Loucy (cell line): ENCODE measurements around the gene RPL15.

Experiments used
- H2AFZ ChIP-seq: fragments of 200-600 bp; sonication (generic); 2 replicates; pipeline ENCODE4 v1.6.0; 2016; ENCODE audit warnings: antibody characterized with exemption, mild to moderate bottlenecking, low read length, moderate library complexity
- H3F3A ChIP-seq: fragments of 200-600 bp; 2 replicates; pipeline ENCODE4 v1.6.0; 2016; ENCODE audit warnings: antibody characterized with exemption, low read depth, mild to moderate bottlenecking
- H3K27me3 ChIP-seq: fragments of 200-600 bp; sonication (generic); 2 replicates; pipeline ENCODE4 v1.6.1; 2014; ENCODE audit warnings: low read length, mild to moderate bottlenecking; ENCODE audit not compliant: insufficient read depth, poor library complexity, severe bottlenecking
- H3K36me3 ChIP-seq: fragments of 200-600 bp; sonication (generic); 2 replicates; pipeline ENCODE4 v1.6.1; 2016; ENCODE audit warnings: low read length; ENCODE audit not compliant: insufficient read depth
- H3K4me1 ChIP-seq: fragments of 200-600 bp; sonication (generic); 2 replicates; pipeline ENCODE4 v1.5.1; 2014; ENCODE audit warnings: low read length, mild to moderate bottlenecking; ENCODE audit not compliant: insufficient read depth, poor library complexity, severe bottlenecking
- H3K4me2 ChIP-seq: fragments of 200-600 bp; sonication (generic); 2 replicates; pipeline ENCODE4 v1.6.0; 2014; ENCODE audit warnings: antibody characterized with exemption, low read length, low read depth, mild to moderate bottlenecking; ENCODE audit not compliant: poor library complexity, severe bottlenecking
- H3K4me3 ChIP-seq: fragments of 200-600 bp; sonication (generic); 2 replicates; pipeline ENCODE4 v1.5.1; 2014; ENCODE audit warnings: low read length, mild to moderate bottlenecking, mixed read lengths; ENCODE audit not compliant: poor library complexity, severe bottlenecking
- H3K79me2 ChIP-seq: fragments of 200-600 bp; sonication (generic); 2 replicates; pipeline ENCODE4 v1.6.1; 2014; ENCODE audit warnings: low read length; ENCODE audit not compliant: insufficient read depth
- H3K9ac ChIP-seq: fragments of 200-600 bp; sonication (generic); 2 replicates; pipeline ENCODE4 v1.6.0; 2014; ENCODE audit warnings: mild to moderate bottlenecking, low read depth, low read length, moderate library complexity; ENCODE audit not compliant: poor library complexity, severe bottlenecking
- H3K9me2 ChIP-seq: fragments of 200-600 bp; sonication (generic); replicated peaks from 2 replicates; pipeline ENCODE4 v1.6.1; 2016; ENCODE audit warnings: low read depth, low read length, mixed read lengths
- H3K9me3 ChIP-seq: fragments of 200-600 bp; sonication (generic); 2 replicates; pipeline ENCODE4 v1.6.1; 2014; ENCODE audit warnings: mild to moderate bottlenecking, antibody characterized with exemption, low read length, low read depth; ENCODE audit not compliant: insufficient read depth
- H4K20me1 ChIP-seq: fragments of 200-600 bp; sonication (generic); 2 replicates; pipeline ENCODE4 v1.6.0; 2014; ENCODE audit warnings: antibody characterized with exemption, low read length, mild to moderate bottlenecking; ENCODE audit not compliant: insufficient read depth, poor library complexity, severe bottlenecking
- CTCF ChIP-seq: fragments of 200-600 bp; sonication (generic); conservative IDR thresholded peaks from 2 replicates; pipeline ENCODE4 v1.5.1; 2014; ENCODE audit warnings: mild to moderate bottlenecking, antibody characterized with exemption, low read length
- EZH2phosphoT487 ChIP-seq: fragments of 200-600 bp; IDR thresholded peaks from 2 replicates; pipeline ENCODE4 v1.6.1; 2018; ENCODE audit warnings: antibody characterized with exemption, mild to moderate bottlenecking, moderate library complexity, borderline replicate concordance

The RPL15 gene

DNA sequence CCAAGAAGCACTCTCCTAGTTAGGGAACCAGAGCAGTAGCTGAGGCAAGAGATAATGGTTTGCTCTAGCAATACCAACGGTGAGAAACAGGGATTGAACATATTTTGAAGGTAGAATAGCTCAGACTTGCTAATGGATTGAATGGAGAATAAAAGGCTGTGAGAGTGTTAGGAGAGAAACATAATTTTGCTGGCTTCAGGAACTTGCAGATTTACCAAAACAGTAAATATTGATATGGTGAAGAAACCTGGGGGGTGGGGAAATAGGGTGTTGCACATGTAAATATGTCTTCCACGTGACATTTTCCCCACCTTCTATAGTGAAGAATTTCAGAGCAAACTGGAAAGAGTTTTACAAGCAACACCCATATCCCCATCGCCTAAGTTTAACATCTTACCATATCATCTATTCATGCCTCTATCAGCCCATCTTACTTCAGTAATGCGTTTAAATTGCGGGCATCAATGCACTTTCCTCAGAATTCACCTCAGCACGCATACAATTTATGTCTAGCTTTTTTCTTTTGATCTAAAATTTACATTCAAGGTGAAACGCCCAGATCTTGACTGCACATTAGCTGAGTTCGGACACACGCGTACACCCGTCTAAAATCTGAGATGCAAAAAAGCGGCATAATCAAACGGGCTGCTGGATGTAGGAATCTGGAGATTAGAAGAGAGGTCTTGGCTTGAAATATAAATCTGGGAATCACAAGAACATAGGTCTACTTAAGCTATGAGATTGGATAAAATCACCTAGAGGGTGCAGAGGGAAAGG, 27.3 kb downstream of the RPL15 start:
- TF ChIP-seq CTCF, result no peak
- no peak for TF ChIP-seq EZH2phosphoT487
- H3K9ac ChIP-seq, result peak overlapping the region; percentile 77
- H2AFZ ChIP-seq, result peak overlapping the region; percentile 98
- H3K4me1 ChIP-seq, result peaks cover 21% of the 10 kb centered on the region
- no peaks in the 10 kb centered on the region for H3K27me3 ChIP-seq
- H3K9me2 ChIP-seq, result no peaks in the 10 kb centered on the region
- peaks cover 4% of the 10 kb centered on the region for H4K20me1 ChIP-seq
- no peaks in the 10 kb centered on the region for H3K9me3 ChIP-seq
- peak overlapping the region; percentile 91 for H3K4me3 ChIP-seq
- peak overlapping the region; percentile 84 for H3K4me2 ChIP-seq
- peaks cover 21% of the 10 kb centered on the region for H3K79me2 ChIP-seq
- no peaks in the 10 kb centered on the region for H3K36me3 ChIP-seq
- no peaks in the 10 kb centered on the region for H3F3A ChIP-seq

GRCh38 chr3:23944861-23945662, 28.1 kb downstream of the RPL15 start, which contains the start of gene NR1D2:
TSS of gene NR1D2 (plus strand) at chr3:23945286. CDS start at chr3:23945579, 293 bp downstream.
- peaks cover 21% of the 10 kb centered on the region for H3K79me2 ChIP-seq
- peaks cover 29% of the 10 kb centered on the region for H3K4me1 ChIP-seq
- H2AFZ ChIP-seq, result peak within 1 kb of the TSS; percentile 98
- no peaks in the 10 kb centered on the region for H3K9me3 ChIP-seq
- H4K20me1 ChIP-seq, result peaks cover 4% of the 10 kb centered on the region
- H3K9ac ChIP-seq, result peak within 1 kb of the TSS; percentile 84
- peak within 1 kb of the TSS; percentile 91 for H3K4me3 ChIP-seq
- H3K36me3 ChIP-seq, result no peaks in the 10 kb centered on the region
- peak within 1 kb of the TSS; percentile 88 for H3K4me2 ChIP-seq
- H3F3A ChIP-seq, result no peaks in the 10 kb centered on the region
- no peaks in the 10 kb centered on the region for H3K27me3 ChIP-seq
- TF ChIP-seq CTCF, result no peak
- TF ChIP-seq EZH2phosphoT487, result no peak
- H3K9me2 ChIP-seq, result no peaks in the 10 kb centered on the region

DNA sequence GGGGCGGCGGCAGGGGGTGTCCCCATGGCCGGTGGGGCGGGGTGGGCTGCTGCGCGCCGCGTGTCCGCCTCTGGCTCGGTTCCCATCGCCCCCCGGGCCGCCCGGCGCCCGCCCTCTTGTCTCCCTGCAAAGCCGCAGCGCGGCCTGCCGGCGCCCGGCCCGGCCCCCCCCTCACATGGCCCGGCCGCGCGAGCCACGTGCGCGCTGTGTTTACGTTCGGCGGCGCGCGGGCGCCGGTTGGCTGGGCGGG, 28.7 kb downstream of the RPL15 start:
- no peak overlapping the region for H3K4me2 ChIP-seq
- peaks cover 21% of the 10 kb centered on the region for H3K79me2 ChIP-seq
- H2AFZ ChIP-seq, result no peak overlapping the region; the same call in 1 of the 2 replicates

More for the DNA sequence above, 28.7 kb downstream of the RPL15 start:
- no peaks in the 10 kb centered on the region for H3K36me3 ChIP-seq
- no peaks in the 10 kb centered on the region for H3K9me2 ChIP-seq
- H3K27me3 ChIP-seq, result no peaks in the 10 kb centered on the region
- peak overlapping the region; percentile 91 for H3K4me3 ChIP-seq
- peaks cover 4% of the 10 kb centered on the region for H4K20me1 ChIP-seq
- H3K9ac ChIP-seq, result no peak overlapping the region
- H3K4me1 ChIP-seq, result peaks cover 34% of the 10 kb centered on the region
- no peaks in the 10 kb centered on the region for H3F3A ChIP-seq
- no peaks in the 10 kb centered on the region for H3K9me3 ChIP-seq
- TF ChIP-seq CTCF (no peak), EZH2phosphoT487 (no peak)
